ENCODE measurements around the gene TRIM71. TPM values are rescaled to one million over a fixed set of nuclear protein-coding genes. Genes with fewer than 3 reads are reported as not detected.
A peak's percentile ranks its signal among the peaks of the same experiment; 100 is the strongest.
"Not testable (repeated sequence)": the region's sequence is repeated elsewhere in the genome, so short reads cannot be mapped to it uniquely, and the experiment has no call there.

The TRIM71 gene
- total RNA-seq, 1 experiment from 2014 or later: 0.17 TPM

DNA sequence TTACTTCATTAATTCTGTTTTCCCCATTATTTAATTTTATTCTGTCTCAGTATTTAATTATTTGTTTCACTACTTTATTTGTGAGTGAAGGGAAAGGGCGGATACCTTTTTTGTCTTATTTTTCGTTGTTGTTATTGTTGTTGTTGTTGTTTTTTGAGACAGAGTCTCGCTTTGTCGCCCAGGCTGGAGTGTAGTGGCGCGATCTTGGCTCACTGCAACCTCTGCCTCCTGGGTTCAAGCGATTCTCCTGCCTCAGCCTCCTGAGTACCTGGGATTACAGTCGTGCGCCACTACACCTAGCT lies 35.9 kb upstream of the TRIM71 start:
- H3K9me3 ChIP-seq (ENCODE audit: control insufficient read depth in 1 of 2, insufficient read depth in 1 of 2, low read depth in 1 of 2, low read length in 2 of 2); H3K79me2 ChIP-seq (ENCODE audit: insufficient read depth, low read length); H3K27me3 ChIP-seq (ENCODE audit: insufficient read depth, low read length); H4K20me1 ChIP-seq (ENCODE audit: insufficient read depth); intact Hi-C loops (cut with micrococcal nuclease); H3K36me3 ChIP-seq (ENCODE audit: control insufficient read depth in 1 of 2, insufficient read depth in 2 of 2, low read length in 2 of 2); RAD21 ChIA-PET (ENCODE audit: low non-redundant PET in 1 of 2, low total read pairs in 2 of 2, uncharacterized antibody in 2 of 2, unreplicated experiment in 2 of 2); ATAC-seq; H3K9ac ChIP-seq (ENCODE audit: low read length); BruUV-seq (replicated peaks); H3K27ac ChIP-seq (ENCODE audit: low read depth, low read length); POLR2A ChIA-PET; H3K9me2 ChIP-seq (ENCODE audit: insufficient read depth); DNase-seq (ENCODE audit: low read depth, low spot score): not testable (repeated sequence)
- Histone ChIP-seq H3K4me3 (replicated peaks in 1 of 2; ENCODE audit: low read depth in 1 of 2, low read length in 2 of 2) (peak overlapping the region in 1 of 2 experiments; percentile 30; a peak in 2 of 4 replicates), H2AFZ (ENCODE audit: low read depth, low read length, poor library complexity, severe bottlenecking) (peak overlapping the region; percentile 54), H3K4me2 (ENCODE audit: low read length) (peak overlapping the region; percentile 83), H3K4me1 (ENCODE audit: control insufficient read depth in 1 of 2, insufficient read depth in 2 of 2, low read length in 2 of 2) (peaks cover 4 to 12% of the 10 kb centered on the region in 2 experiments; a peak in 3 of 4 replicates)
- CTCF ChIA-PET: interaction anchor here (0.8 kb wide), 1 partner anchor 19 kb away, joined by 3 read pairs; no protein-coding TSS in a partner anchor

- ATAC-seq (no peak), DNase-seq (ENCODE audit: low read depth, low spot score) (no peak)
- TF ChIP-seq POLR2A (IDR thresholded peaks at IDR 0.05; ENCODE audit: borderline replicate concordance, extremely low read depth, insufficient read depth, insufficient read length): no peak
- TF ChIP-seq, protein P1, sequence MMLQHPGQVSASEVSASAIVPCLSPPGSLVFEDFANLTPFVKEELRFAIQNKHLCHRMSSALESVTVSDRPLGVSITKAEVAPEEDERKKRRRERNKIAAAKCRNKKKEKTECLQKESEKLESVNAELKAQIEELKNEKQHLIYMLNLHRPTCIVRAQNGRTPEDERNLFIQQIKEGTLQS (IDR thresholded peaks at IDR 0.05): no peak
- TF ChIP-seq SP1 (IDR thresholded peaks at IDR 0.05; ENCODE audit: low read depth): no peak
- no peak for TF ChIP-seq ZNF274 (IDR thresholded peaks at IDR 0.05; ENCODE audit: low read depth, low read length)
- TF ChIP-seq, protein P2, sequence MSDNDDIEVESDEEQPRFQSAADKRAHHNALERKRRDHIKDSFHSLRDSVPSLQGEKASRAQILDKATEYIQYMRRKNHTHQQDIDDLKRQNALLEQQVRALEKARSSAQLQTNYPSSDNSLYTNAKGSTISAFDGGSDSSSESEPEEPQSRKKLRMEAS (IDR thresholded peaks at IDR 0.05): no peak
- TF ChIP-seq ZBTB33 (IDR thresholded peaks at IDR 0.05; ENCODE audit: extremely low read depth, insufficient replicate concordance, low read length): no peak
- no peak for TF ChIP-seq YY1 (IDR thresholded peaks at IDR 0.05; ENCODE audit: extremely low read depth, insufficient replicate concordance, low read depth, low read length)
- no peak for TF ChIP-seq SIN3A (IDR thresholded peaks at IDR 0.05; ENCODE audit: low read depth)
- no peak for TF ChIP-seq EGR1 (IDR thresholded peaks at IDR 0.05; ENCODE audit: low read depth)
- TF ChIP-seq JUND (IDR thresholded peaks at IDR 0.05): no peak
- TF ChIP-seq EZH2phosphoT487 (IDR thresholded peaks at IDR 0.05; ENCODE audit: borderline replicate concordance): no peak
- Histone ChIP-seq H3K4me3 (replicated peaks in 1 of 2; ENCODE audit: low read depth in 1 of 2, low read length in 2 of 2) (no peak overlapping the region), H3K9ac (ENCODE audit: low read length) (no peak overlapping the region), H3K4me1 (ENCODE audit: control insufficient read depth in 1 of 2, insufficient read depth in 2 of 2, low read length in 2 of 2) (peaks cover 4 to 12% of the 10 kb centered on the region in 2 experiments; a peak in 3 of 4 replicates), H2AFZ (ENCODE audit: low read depth, low read length, poor library complexity, severe bottlenecking) (peak overlapping the region; percentile 54), H3K79me2 (ENCODE audit: insufficient read depth, low read length) (no peaks in the 10 kb centered on the region), H3K9me3 (ENCODE audit: control insufficient read depth in 1 of 2, insufficient read depth in 1 of 2, low read depth in 1 of 2, low read length in 2 of 2) (no peaks in the 10 kb centered on the region), H3K27ac (ENCODE audit: low read depth, low read length) (no peak overlapping the region), H3K27me3 (ENCODE audit: insufficient read depth, low read length) (no peaks in the 10 kb centered on the region), H3K4me2 (ENCODE audit: low read length) (peak overlapping the region; percentile 83; the same call in 1 of the 2 replicates), H4K20me1 (ENCODE audit: insufficient read depth) (no peaks in the 10 kb centered on the region), H3K9me2 (ENCODE audit: insufficient read depth) (no peaks in the 10 kb centered on the region), H3K36me3 (ENCODE audit: control insufficient read depth in 1 of 2, insufficient read depth in 2 of 2, low read length in 2 of 2) (no peaks in the 10 kb centered on the region)
- ChIA-PET POLR2A (no interaction called here), CTCF (no interaction called here), RAD21 (ENCODE audit: low non-redundant PET in 1 of 2, low total read pairs in 2 of 2, uncharacterized antibody in 2 of 2, unreplicated experiment in 2 of 2) (no interaction called here)
- intact Hi-C loops (cut with micrococcal nuclease): no loop called here
- BruUV-seq (replicated peaks): no TSS peak
These were observed 35.4 kb upstream of the TRIM71 start for GRCh38 chr3:32782407-32782806.

All from HCT116 (cell line).